ENCODE measurements around the gene CITED1. TPM values are rescaled to one million over a fixed set of nuclear protein-coding genes. Genes with fewer than 3 reads are reported as not detected.

Gene CITED1
- total and polyA plus RNA-seq, 2 of the 13 experiments (the other 11 are each of a cell fraction or from before 2014, with no cell fraction given): 0.09 TPM; not detected in 1

DNA sequence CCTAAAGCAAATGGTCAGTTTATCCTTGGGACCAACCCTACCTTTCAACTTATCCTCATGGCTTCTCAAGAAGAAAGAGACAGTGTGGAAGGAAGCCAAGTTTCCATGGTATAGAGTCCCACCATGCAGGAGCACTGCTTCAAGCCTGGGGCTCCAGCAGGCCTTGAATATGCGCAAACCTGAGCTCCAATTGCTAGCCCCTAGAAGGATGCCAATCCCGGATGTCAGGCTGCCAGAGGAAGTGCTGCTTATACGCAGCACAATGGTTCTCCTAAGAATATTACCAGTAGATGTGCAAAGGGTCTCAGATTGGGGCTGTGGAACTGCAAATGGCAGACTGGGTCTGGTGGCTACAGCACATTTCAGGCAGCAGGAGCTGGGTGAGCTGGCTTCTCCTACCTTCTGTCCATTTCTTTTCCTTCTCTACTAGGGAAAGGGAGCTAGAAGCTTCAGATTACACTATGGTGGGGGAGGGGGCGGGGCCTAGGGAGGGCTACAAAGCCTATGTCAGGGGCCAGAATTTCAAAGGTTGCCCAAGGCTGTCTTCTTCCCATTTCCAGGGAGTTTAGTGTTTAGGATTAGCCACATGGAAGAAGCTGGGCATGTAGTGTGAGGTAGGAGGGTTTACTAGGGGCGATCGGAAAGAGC, 40.7 kb upstream of the CITED1 start:
- no peaks in the 10 kb centered on the region for H3K79me2 ChIP-seq (ENCODE audit: insufficient read depth, low read length)
- H4K20me1 ChIP-seq (ENCODE audit: insufficient read depth, low read length): no peaks in the 10 kb centered on the region
- H3K27me3 ChIP-seq (ENCODE audit: control insufficient read depth in 1 of 2, insufficient read depth in 2 of 2, low read length in 2 of 2): no peaks in the 10 kb centered on the region
- H3K9me3 ChIP-seq (ENCODE audit: low read length): no peaks in the 10 kb centered on the region
- WGBS (ENCODE audit: low lambda C conversion rate): 100% methylated on average over 3 of the region's 6 CpGs
- FAIRE-seq (no peak), DNase-seq (ENCODE audit: low spot score) (no peak), ATAC-seq (no peak)
- no TSS peak for BruUV-seq (replicated peaks)
- H3K27ac ChIP-seq (ENCODE audit: extremely low read length, insufficient read depth, low read length): no peak overlapping the region
- POLR2A ChIA-PET: no interaction called here
- H3K4me2 ChIP-seq (ENCODE audit: low read depth, low read length): no peak overlapping the region
- CTCF ChIA-PET (ENCODE audit: low intra/inter-chr PET ratio, low total read pairs): no interaction called here
- H3K4me1 ChIP-seq (ENCODE audit: insufficient read depth, low read length): no peaks in the 10 kb centered on the region
- H3K36me3 ChIP-seq (replicated peaks in 1 of 2; ENCODE audit: control insufficient read depth in 1 of 2, insufficient read depth in 2 of 2, low read length in 2 of 2): no peaks in the 10 kb centered on the region
- H3K4me3 ChIP-seq (replicated peaks in 1 of 3; ENCODE audit: insufficient read depth in 1 of 3, low read depth in 2 of 3, low read length in 3 of 3): no peak overlapping the region
- no peak overlapping the region for H3K9ac ChIP-seq (ENCODE audit: insufficient read depth, low read depth, low read length)
- TF ChIP-seq RFXAP (CRISPR knock-in tag; IDR thresholded peaks at IDR 0.05; ENCODE audit: borderline replicate concordance) (no peak), RXRB (CRISPR knock-in tag; IDR thresholded peaks at IDR 0.05; ENCODE audit: borderline replicate concordance) (no peak)
- no peak overlapping the region for H2AFZ ChIP-seq (ENCODE audit: low read length)
- in situ Hi-C loops (cut with HindIII; ENCODE audit: extremely low pct_ligation_motif_present, low pct_unique_long_range_greater_than_20kb) (no loop called here), intact Hi-C loops (cut with micrococcal nuclease; ENCODE audit: unreplicated experiment) (no loop called here)

DNA sequence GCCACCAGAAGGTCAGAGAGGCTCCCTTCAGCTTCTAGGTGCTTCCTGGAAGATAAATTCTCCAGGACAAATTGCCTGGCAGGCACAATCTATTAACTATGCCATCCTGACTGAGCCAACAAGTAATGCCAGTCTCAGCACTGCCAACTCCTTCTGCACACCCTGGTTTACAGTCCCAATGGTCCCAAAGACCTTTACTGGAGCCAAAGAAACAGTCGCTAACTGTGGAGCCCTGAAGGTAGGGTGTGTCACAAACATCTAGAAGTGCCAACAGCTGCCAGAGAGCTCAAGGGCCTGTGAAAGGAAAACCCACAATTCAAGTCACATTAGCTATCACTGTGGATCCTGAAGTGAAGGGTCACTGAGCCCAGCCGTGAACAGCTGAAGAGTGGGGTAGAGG, 34.9 kb upstream of the CITED1 start:
- Histone ChIP-seq H2AFZ (ENCODE audit: low read length) (no peak overlapping the region), H3K36me3 (replicated peaks in 1 of 2; ENCODE audit: control insufficient read depth in 1 of 2, insufficient read depth in 2 of 2, low read length in 2 of 2) (no peaks in the 10 kb centered on the region), H3K4me2 (ENCODE audit: low read depth, low read length) (no peak overlapping the region), H3K9ac (ENCODE audit: insufficient read depth, low read depth, low read length) (no peak overlapping the region), H3K27me3 (ENCODE audit: control insufficient read depth in 1 of 2, insufficient read depth in 2 of 2, low read length in 2 of 2) (no peaks in the 10 kb centered on the region), H3K79me2 (ENCODE audit: insufficient read depth, low read length) (no peaks in the 10 kb centered on the region), H3K9me3 (ENCODE audit: low read length) (no peaks in the 10 kb centered on the region), H4K20me1 (ENCODE audit: insufficient read depth, low read length) (no peaks in the 10 kb centered on the region), H3K27ac (ENCODE audit: extremely low read length, insufficient read depth, low read length) (no peak overlapping the region), H3K4me1 (ENCODE audit: insufficient read depth, low read length) (no peaks in the 10 kb centered on the region), H3K4me3 (replicated peaks in 1 of 3; ENCODE audit: insufficient read depth in 1 of 3, low read depth in 2 of 3, low read length in 3 of 3) (no peak overlapping the region)
- FAIRE-seq: no peak
- CTCF ChIA-PET (ENCODE audit: low intra/inter-chr PET ratio, low total read pairs): no interaction called here
- POLR2A ChIA-PET: no interaction called here
- no peak for DNase-seq (ENCODE audit: low spot score)
- WGBS (ENCODE audit: low lambda C conversion rate): 100% methylated on average over 1 of the region's 2 CpGs
- ATAC-seq: no peak
- no TSS peak for BruUV-seq (replicated peaks)
- in situ Hi-C loops (cut with HindIII; ENCODE audit: extremely low pct_ligation_motif_present, low pct_unique_long_range_greater_than_20kb) (no loop called here), intact Hi-C loops (cut with micrococcal nuclease; ENCODE audit: unreplicated experiment) (no loop called here)
- TF ChIP-seq CBX2 (IDR thresholded peaks at IDR 0.05; ENCODE audit: low read depth, low read length) (no peak), CBX2 (CRISPR knock-in tag; IDR thresholded peaks at IDR 0.05; ENCODE audit: low read depth) (no peak), STAT5B (CRISPR knock-in tag; IDR thresholded peaks at IDR 0.05) (no peak), TMF1 (CRISPR knock-in tag; IDR thresholded peaks at IDR 0.05; ENCODE audit: low read depth) (no peak), RFXANK (CRISPR knock-in tag; IDR thresholded peaks at IDR 0.05) (no peak), ZBTB1 (CRISPR knock-in tag; IDR thresholded peaks at IDR 0.05; ENCODE audit: borderline replicate concordance) (no peak), SIN3A (IDR thresholded peaks at IDR 0.05; ENCODE audit: borderline replicate concordance, low read depth, low read length) (no peak), ZNF569 (CRISPR knock-in tag; IDR thresholded peaks at IDR 0.05; ENCODE audit: borderline replicate concordance) (no peak), DMAP1 (CRISPR knock-in tag; IDR thresholded peaks at IDR 0.05) (no peak), RFX5 (IDR thresholded peaks at IDR 0.05; ENCODE audit: low read depth, low read length) (no peak), ZNF773 (CRISPR knock-in tag; IDR thresholded peaks at IDR 0.05; ENCODE audit: borderline replicate concordance) (no peak), ASH2L (IDR thresholded peaks at IDR 0.05; ENCODE audit: insufficient read length, low read depth, low read length) (no peak)
- TF ChIP-seq, protein P1, sequence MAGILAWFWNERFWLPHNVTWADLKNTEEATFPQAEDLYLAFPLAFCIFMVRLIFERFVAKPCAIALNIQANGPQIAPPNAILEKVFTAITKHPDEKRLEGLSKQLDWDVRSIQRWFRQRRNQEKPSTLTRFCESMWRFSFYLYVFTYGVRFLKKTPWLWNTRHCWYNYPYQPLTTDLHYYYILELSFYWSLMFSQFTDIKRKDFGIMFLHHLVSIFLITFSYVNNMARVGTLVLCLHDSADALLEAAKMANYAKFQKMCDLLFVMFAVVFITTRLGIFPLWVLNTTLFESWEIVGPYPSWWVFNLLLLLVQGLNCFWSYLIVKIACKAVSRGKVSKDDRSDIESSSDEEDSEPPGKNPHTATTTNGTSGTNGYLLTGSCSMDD (CRISPR knock-in tag; IDR thresholded peaks at IDR 0.05): no peak
- TF ChIP-seq, protein P2, sequence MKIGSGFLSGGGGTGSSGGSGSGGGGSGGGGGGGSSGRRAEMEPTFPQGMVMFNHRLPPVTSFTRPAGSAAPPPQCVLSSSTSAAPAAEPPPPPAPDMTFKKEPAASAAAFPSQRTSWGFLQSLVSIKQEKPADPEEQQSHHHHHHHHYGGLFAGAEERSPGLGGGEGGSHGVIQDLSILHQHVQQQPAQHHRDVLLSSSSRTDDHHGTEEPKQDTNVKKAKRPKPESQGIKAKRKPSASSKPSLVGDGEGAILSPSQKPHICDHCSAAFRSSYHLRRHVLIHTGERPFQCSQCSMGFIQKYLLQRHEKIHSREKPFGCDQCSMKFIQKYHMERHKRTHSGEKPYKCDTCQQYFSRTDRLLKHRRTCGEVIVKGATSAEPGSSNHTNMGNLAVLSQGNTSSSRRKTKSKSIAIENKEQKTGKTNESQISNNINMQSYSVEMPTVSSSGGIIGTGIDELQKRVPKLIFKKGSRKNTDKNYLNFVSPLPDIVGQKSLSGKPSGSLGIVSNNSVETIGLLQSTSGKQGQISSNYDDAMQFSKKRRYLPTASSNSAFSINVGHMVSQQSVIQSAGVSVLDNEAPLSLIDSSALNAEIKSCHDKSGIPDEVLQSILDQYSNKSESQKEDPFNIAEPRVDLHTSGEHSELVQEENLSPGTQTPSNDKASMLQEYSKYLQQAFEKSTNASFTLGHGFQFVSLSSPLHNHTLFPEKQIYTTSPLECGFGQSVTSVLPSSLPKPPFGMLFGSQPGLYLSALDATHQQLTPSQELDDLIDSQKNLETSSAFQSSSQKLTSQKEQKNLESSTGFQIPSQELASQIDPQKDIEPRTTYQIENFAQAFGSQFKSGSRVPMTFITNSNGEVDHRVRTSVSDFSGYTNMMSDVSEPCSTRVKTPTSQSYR (CRISPR knock-in tag; IDR thresholded peaks at IDR 0.05; ENCODE audit: borderline replicate concordance): no peak
